B cell (primary cell): ENCODE measurements around the gene SUGCT. TPM values are rescaled to one million over a fixed set of nuclear protein-coding genes. Genes with fewer than 3 reads are reported as not detected.

Experiments used
- ATAC-seq: fragments of 200-7000 bp; cut with Tn5 transposase; one replicate; pipeline ENCODE4 v1.10.0; 2021; ENCODE audit warnings: low read depth, mild to moderate bottlenecking, moderate number of reproducible peaks, moderate library complexity
- CTCF ChIA-PET: fragments of 350-600 bp; sonication (Branson Sonifier 250); formaldehyde crosslinking; loops from one replicate; lab custom pipeline; 2021; ENCODE audit warnings: antibody characterized with exemption, inconsistent platforms; lab: Charles Lee
- POLR2A ChIA-PET: fragments of 350-600 bp; sonication (Branson Sonifier 250); formaldehyde crosslinking; loops from one replicate; lab custom pipeline; 2021; ENCODE audit warnings: antibody characterized with exemption; lab: Charles Lee
- DNase-seq: peaks from one replicate; pipeline ENCODE4 v3.0.0; 2013
- H2AFZ ChIP-seq: 2 replicates; pipeline ENCODE4 v1.6.1; 2012; ENCODE audit warnings: mild to moderate bottlenecking, low read depth, low read length; ENCODE audit not compliant: insufficient read depth, poor library complexity, severe bottlenecking
- H3K27ac ChIP-seq, 2 donors: 1 replicate in 1 of 2; 2 replicates in 1 of 2; pipeline ENCODE4 v1.5.1; 2012 to 2013; ENCODE audit warnings: low read length in 2 of 2, mild to moderate bottlenecking in 2 of 2, moderate library complexity in 1 of 2
- H3K27me3 ChIP-seq, 4 experiments: fragments of 200-600 bp in 1 of 4; sonication (generic) in 1 of 4; replicated peaks in 1 of 4; 1 replicate in 2 of 4; 2 replicates in 2 of 4; pipeline versions ENCODE4 v1.6.1 to v1.7.0; 2013 to 2016; ENCODE audit warnings: low read length in 3 of 4, mild to moderate bottlenecking in 2 of 4, mixed read lengths in 1 of 4, moderate library complexity in 1 of 4; ENCODE audit not compliant: insufficient read depth in 4 of 4, control insufficient read depth in 3 of 4; ENCODE audit errors: control extremely low read depth in 1 of 4
- H3K36me3 ChIP-seq, 2 experiments: replicated peaks in 1 of 2; 1 replicate in 1 of 2; 2 replicates in 1 of 2; pipeline versions ENCODE4 v1.6.1 to v1.7.1; 2013; ENCODE audit warnings: low read length in 1 of 2; ENCODE audit not compliant: insufficient read depth in 2 of 2, control insufficient read depth in 1 of 2; ENCODE audit errors: control extremely low read depth in 1 of 2, extremely low read depth in 1 of 2
- H3K4me1 ChIP-seq, 2 donors: fragments of 200-600 bp in 1 of 2; sonication (generic) in 1 of 2; 1 replicate in 1 of 2; 2 replicates in 1 of 2; pipeline versions ENCODE4 v1.5.1 to v1.6.1; 2013 to 2017; ENCODE audit warnings: low read length in 2 of 2; ENCODE audit not compliant: control insufficient read depth in 2 of 2, insufficient read depth in 2 of 2
- H3K4me2 ChIP-seq: replicated peaks from 2 replicates; pipeline ENCODE3; 2012; ENCODE audit warnings: mild to moderate bottlenecking, low read depth, low read length; ENCODE audit not compliant: poor library complexity, severe bottlenecking
- H3K4me3 ChIP-seq, 5 experiments: fragments of 200-600 bp in 1 of 5; sonication (generic) in 1 of 5; 1 replicate in 3 of 5; 2 replicates in 2 of 5; pipeline versions ENCODE4 v1.5.1 to v1.7.0; 2011 to 2016; ENCODE audit warnings: low read length in 4 of 5, mild to moderate bottlenecking in 4 of 5, low read depth in 2 of 5, control low read depth in 1 of 5, moderate library complexity in 1 of 5; ENCODE audit not compliant: insufficient read depth in 1 of 5; ENCODE audit errors: control extremely low read depth in 1 of 5, extremely low read depth in 1 of 5
- H3K79me2 ChIP-seq: fragments of 200-600 bp; sonication (generic); one replicate; pipeline ENCODE4 v1.6.0; 2016; ENCODE audit warnings: low read length; ENCODE audit not compliant: control insufficient read depth, insufficient read depth
- H3K9ac ChIP-seq: fragments of 200-600 bp; sonication (generic); 2 replicates; pipeline ENCODE4 v1.6.1; 2017; ENCODE audit warnings: mild to moderate bottlenecking, low read length, moderate library complexity
- H3K9me3 ChIP-seq, 3 donors: one replicate each; pipeline versions ENCODE4 v1.6.1 to v1.7.1; 2013; ENCODE audit warnings: low read length in 2 of 3; ENCODE audit not compliant: control insufficient read depth in 2 of 3, insufficient read depth in 1 of 3; ENCODE audit errors: control extremely low read depth in 1 of 3
- H4K20me1 ChIP-seq: 2 replicates; pipeline ENCODE4 v1.6.0; 2012; ENCODE audit warnings: mild to moderate bottlenecking, low read length; ENCODE audit not compliant: insufficient read depth, control insufficient read depth, poor library complexity, severe bottlenecking
- H3K27ac Mint-ChIP-seq: one replicate; pipeline ENCODE4 v1.8.0; 2021; ENCODE audit warnings: mixed read lengths
- H3K27me3 Mint-ChIP-seq: one replicate; pipeline ENCODE4 v1.8.0; 2021; ENCODE audit warnings: mixed read lengths
- H3K4me1 Mint-ChIP-seq: one replicate; pipeline ENCODE4 v1.8.0; 2021; ENCODE audit warnings: mixed read lengths
- H3K4me3 Mint-ChIP-seq: one replicate; pipeline ENCODE4 v1.8.0; 2021; ENCODE audit warnings: mixed read lengths
- H3K9me3 Mint-ChIP-seq: one replicate; pipeline ENCODE4 v1.8.0; 2022; ENCODE audit warnings: mixed read lengths; ENCODE audit not compliant: insufficient read depth
- EZH2 ChIP-seq: IDR thresholded peaks from 2 replicates; pipeline ENCODE4 v1.6.1; 2012; ENCODE audit warnings: borderline replicate concordance, low read depth, mild to moderate bottlenecking, moderate library complexity, low read length; ENCODE audit not compliant: insufficient read depth, poor library complexity, severe bottlenecking
- WGBS: methylation state at CpG from one replicate; pipeline ENCODE4 v1.1.5; 2013; ENCODE audit warnings: missing lambda C conversion rate; ENCODE audit not compliant: insufficient coverage; 5-methylcytosine and 5-hydroxymethylcytosine counted together
- intact Hi-C: fragments of 100-400 bp; cut with micrococcal nuclease; formaldehyde crosslinking; loops from one replicate; pipeline ENCODE4 v1.10.0; 2022
- polyA plus RNA-seq: library from polyadenylated mRNA; depleted of rRNA; stranded (reverse); fragments of >200 nt; gene quantifications from 2 replicates; pipeline ENCODE4 v1.2.3, GENCODE V29; 2012
- total RNA-seq, 2 donors: library from RNA; stranded (reverse); fragments of 120-200 nt in 1 of 2; gene quantifications; 1 replicate in 1 of 2; 2 replicates in 1 of 2; pipeline versions ENCODE4 v1.2.3 to v1.2.4, GENCODE V29; 2013 to 2022
- TF ChIP-seq, protein P1 (sequence below): fragments of 200-600 bp; IDR thresholded peaks from one replicate; pipeline ENCODE4 v1.8.0; 2022; ENCODE audit warnings: antibody characterized with exemption, mild to moderate bottlenecking

Gene SUGCT
- total and polyA plus RNA-seq, 2 donors (not counting 1 experiment from before 2014, with no cell fraction given): 0.19 to 0.86 TPM

DNA sequence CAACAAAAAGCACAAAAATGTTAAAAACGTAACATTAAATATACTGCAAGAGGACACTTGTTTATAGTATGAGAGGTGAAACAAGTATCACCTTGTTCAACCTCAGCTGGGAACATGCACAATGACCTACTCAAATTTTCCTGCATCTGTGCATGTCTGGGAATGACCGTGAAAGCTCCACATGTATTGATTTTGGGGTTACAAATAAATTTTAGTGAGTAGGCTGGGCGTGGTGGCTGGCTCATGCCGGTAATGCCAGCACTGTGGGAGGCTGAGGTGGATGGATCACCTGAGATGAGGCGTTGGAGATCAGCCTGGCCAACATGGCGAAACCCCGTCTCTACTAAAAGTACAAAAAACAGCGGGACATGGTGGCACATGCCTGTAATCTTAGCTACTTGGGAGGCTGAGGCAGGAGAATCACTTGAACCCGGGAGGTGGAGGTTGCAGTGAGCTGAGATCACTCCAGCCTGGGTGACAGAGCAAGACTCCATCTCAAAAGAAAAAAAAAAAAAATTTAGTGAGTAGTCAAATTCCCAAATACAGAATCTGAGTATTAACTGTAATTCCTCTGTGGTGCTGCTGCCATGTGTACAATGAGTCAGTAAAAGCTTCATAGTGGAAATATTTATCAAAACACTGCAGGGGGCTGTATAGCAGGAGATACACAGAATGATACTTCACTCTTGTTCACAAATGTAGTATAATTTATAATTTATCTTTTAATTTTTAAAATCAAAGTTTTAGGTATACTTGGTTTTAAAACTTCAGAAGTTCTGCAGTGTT is 41.1 kb downstream of the SUGCT start:
- Mint-ChIP-seq H3K4me1 (no peaks in the 10 kb centered on the region), H3K27ac (no peak overlapping the region), H3K4me3 (no peak overlapping the region), H3K27me3 (peaks cover 4% of the 10 kb centered on the region), H3K9me3 (no peaks in the 10 kb centered on the region)
- intact Hi-C loops: no loop called here
- DNase-seq (no peak), ATAC-seq (no peak)
- Histone ChIP-seq H3K27me3 (no peaks in the 10 kb centered on the region), H3K4me3 (no peak overlapping the region), H4K20me1 (no peaks in the 10 kb centered on the region), H3K27ac (no peak overlapping the region), H3K9me3 (no peaks in the 10 kb centered on the region), H3K4me2 (no peak overlapping the region), H3K79me2 (no peaks in the 10 kb centered on the region), H3K9ac (no peak overlapping the region), H3K4me1 (no peaks in the 10 kb centered on the region), H3K36me3 (no peaks in the 10 kb centered on the region), H2AFZ (no peak overlapping the region)
- CTCF ChIA-PET: interaction anchor here (0.6 kb wide), 1 partner anchor 721 kb away, joined by 4 read pairs; no protein-coding TSS in a partner anchor
- POLR2A ChIA-PET: no interaction called here
- 94% methylated on average over 8 of the region's 9 CpGs for WGBS
- TF ChIP-seq, protein P1, sequence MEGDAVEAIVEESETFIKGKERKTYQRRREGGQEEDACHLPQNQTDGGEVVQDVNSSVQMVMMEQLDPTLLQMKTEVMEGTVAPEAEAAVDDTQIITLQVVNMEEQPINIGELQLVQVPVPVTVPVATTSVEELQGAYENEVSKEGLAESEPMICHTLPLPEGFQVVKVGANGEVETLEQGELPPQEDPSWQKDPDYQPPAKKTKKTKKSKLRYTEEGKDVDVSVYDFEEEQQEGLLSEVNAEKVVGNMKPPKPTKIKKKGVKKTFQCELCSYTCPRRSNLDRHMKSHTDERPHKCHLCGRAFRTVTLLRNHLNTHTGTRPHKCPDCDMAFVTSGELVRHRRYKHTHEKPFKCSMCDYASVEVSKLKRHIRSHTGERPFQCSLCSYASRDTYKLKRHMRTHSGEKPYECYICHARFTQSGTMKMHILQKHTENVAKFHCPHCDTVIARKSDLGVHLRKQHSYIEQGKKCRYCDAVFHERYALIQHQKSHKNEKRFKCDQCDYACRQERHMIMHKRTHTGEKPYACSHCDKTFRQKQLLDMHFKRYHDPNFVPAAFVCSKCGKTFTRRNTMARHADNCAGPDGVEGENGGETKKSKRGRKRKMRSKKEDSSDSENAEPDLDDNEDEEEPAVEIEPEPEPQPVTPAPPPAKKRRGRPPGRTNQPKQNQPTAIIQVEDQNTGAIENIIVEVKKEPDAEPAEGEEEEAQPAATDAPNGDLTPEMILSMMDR: no peak
- TF ChIP-seq EZH2: no peak

DNA sequence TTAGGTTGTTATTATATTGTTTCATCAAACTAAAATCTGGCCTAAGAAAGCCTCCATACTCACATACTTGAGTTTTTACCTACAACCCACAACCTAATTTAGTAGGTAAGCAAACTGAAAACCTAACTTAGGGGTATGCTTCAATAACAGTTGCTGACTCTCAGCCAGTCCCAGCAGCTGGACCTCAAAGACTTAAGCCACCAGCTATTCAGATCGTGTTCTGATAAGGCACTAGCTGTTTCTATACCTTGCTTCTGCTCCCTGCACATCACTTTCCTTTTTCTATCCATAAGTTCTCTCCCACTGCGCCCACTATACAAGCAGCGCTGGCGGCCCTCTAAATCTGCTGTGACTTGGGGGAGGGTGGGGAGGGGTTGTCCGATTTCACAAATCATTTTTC is 42.3 kb downstream of the SUGCT start:
- Histone ChIP-seq H3K79me2 (no peaks in the 10 kb centered on the region), H3K9me3 (no peaks in the 10 kb centered on the region), H2AFZ (no peak overlapping the region), H3K4me1 (no peaks in the 10 kb centered on the region), H3K4me2 (no peak overlapping the region), H3K27ac (no peak overlapping the region), H3K27me3 (no peaks in the 10 kb centered on the region), H3K36me3 (no peaks in the 10 kb centered on the region), H4K20me1 (no peaks in the 10 kb centered on the region), H3K4me3 (no peak overlapping the region), H3K9ac (no peak overlapping the region)
- ChIA-PET CTCF (no interaction called here), POLR2A (no interaction called here)
- Mint-ChIP-seq H3K4me1 (no peaks in the 10 kb centered on the region), H3K27ac (no peak overlapping the region), H3K4me3 (no peak overlapping the region), H3K9me3 (no peaks in the 10 kb centered on the region), H3K27me3 (peaks cover 4% of the 10 kb centered on the region)
- no CpG with 5 or more reads among the region's 5 CpGs for WGBS
- no peak for TF ChIP-seq EZH2
- TF ChIP-seq, protein P1: no peak
- ATAC-seq (no peak), DNase-seq (no peak)
- intact Hi-C loops: no loop called here
